Esophagus muscularis mucosa (tissue), 4 donors: ENCODE data around the gene TRABD2B. TPM values are rescaled to one million over a fixed set of nuclear protein-coding genes. Genes with fewer than 3 reads are reported as not detected.

Experiments used
- DNase-seq: peaks from one replicate; pipeline ENCODE4 v3.0.0-alpha.2; 2017; ENCODE audit errors: extremely low spot score
- H3K27ac ChIP-seq, 4 donors: fragments of 200-600 bp; sonication (generic); replicated peaks in 1 of 4; 1 replicate in 3 of 4; 2 replicates in 1 of 4; pipeline ENCODE4 v1.5.1; 2016 to 2019; ENCODE audit warnings: mild to moderate bottlenecking in 1 of 4
- H3K27me3 ChIP-seq, 4 donors: fragments of 200-600 bp; sonication (generic); one replicate each; pipeline versions ENCODE4 v1.5.1 to v1.6.0; 2016 to 2019
- H3K36me3 ChIP-seq, 4 donors: fragments of 200-600 bp; sonication (generic); one replicate each; pipeline ENCODE4 v1.5.1; 2016 to 2019
- H3K4me1 ChIP-seq, 4 donors: fragments of 200-600 bp; sonication (generic); one replicate each; pipeline ENCODE4 v1.5.1; 2016 to 2019
- H3K4me3 ChIP-seq, 4 donors: fragments of 200-600 bp; sonication (generic); 1 replicate in 2 of 4; 2 replicates in 2 of 4; pipeline ENCODE4 v1.5.1; 2016 to 2019; ENCODE audit warnings: mild to moderate bottlenecking in 4 of 4, moderate library complexity in 1 of 4
- H3K9me3 ChIP-seq, 4 donors: fragments of 200-600 bp; sonication (generic); 1 replicate in 3 of 4; 2 replicates in 1 of 4; pipeline ENCODE4 v1.5.1; 2016 to 2019
- EP300 ChIP-seq: sonication (generic); formaldehyde crosslinking; IDR thresholded peaks from one replicate; pipeline ENCODE4 v1.6.1; 2017; ENCODE audit warnings: antibody characterized with exemption
- POLR2A ChIP-seq: fragments of 450-650 bp; IDR thresholded peaks from one replicate; pipeline ENCODE4 v1.6.1; 2017; ENCODE audit warnings: antibody characterized with exemption, moderate library complexity, mild to moderate bottlenecking, low read depth
- POLR2AphosphoS5 ChIP-seq, 2 donors: sonication (generic); formaldehyde crosslinking; IDR thresholded peaks; one replicate each; pipeline ENCODE4 v1.6.1; 2017; ENCODE audit warnings: antibody characterized with exemption in 2 of 2
- WGBS: methylation state at CpG from one replicate; pipeline ENCODE4 v1.1.5; 2018; 5-methylcytosine and 5-hydroxymethylcytosine counted together
- intact Hi-C: fragments of 100-400 bp; cut with DNase I; formaldehyde crosslinking; loops from one replicate; pipeline ENCODE4 v1.15.1; 2023
- total RNA-seq, 4 donors: library from RNA; depleted of rRNA; stranded (reverse); fragments of >200 nt; gene quantifications; one replicate each; pipeline versions ENCODE4 v1.1.0 to v1.2.1, GENCODE V29; 2016
- TF ChIP-seq, protein P1 (sequence below), 3 experiments: fragments of 200-600 bp in 2 of 3; fragments of 450-650 bp in 1 of 3; sonication (generic) in 2 of 3; IDR thresholded peaks; one replicate each; pipeline ENCODE4 v1.5.1; 2017 to 2019; ENCODE audit warnings: antibody characterized with exemption in 3 of 3, mild to moderate bottlenecking in 2 of 3, moderate library complexity in 1 of 3

The TRABD2B gene
- total RNA-seq, 4 donors from 2014 or later: 4.0 to 7.6 (median 4.1) TPM

DNA sequence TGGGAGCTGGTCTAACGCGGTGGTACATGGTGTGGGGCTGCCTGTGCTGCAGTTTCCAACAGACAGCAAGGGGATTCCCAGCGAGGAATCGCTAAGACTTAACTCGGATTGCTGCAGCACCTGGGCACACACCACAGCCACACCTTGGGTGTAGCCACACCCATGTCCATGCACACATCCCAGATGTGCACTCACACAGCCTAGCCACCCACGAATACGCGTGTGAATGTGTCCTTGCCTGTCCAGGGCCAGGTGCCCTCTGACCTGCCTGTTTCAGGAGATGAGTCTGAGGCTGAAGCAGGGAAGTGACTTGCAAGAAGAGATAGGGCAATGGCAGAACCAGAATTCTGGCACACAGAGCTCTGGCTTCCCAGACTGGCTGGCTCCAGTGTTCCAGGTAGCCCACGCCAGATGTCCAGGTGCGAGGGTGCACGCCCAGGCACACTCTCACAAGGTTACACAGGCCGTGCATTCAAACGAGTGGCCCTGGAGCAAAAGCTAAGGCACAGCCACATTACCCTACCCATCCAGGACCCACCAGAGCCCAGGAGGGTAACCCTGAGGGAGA is 272.7 kb downstream of the TRABD2B start:
- no peaks in the 10 kb centered on the region for H3K36me3 ChIP-seq
- intact Hi-C loops: no loop called here
- no peak overlapping the region for H3K27ac ChIP-seq
- peaks cover 2 to 80% (median 19%) of the 10 kb centered on the region in 4 donors for H3K27me3 ChIP-seq
- peaks cover 12 to 22% (median 18%) of the 10 kb centered on the region in 4 donors for H3K4me1 ChIP-seq
- H3K9me3 ChIP-seq: no peaks in the 10 kb centered on the region
- TF ChIP-seq, protein P1, sequence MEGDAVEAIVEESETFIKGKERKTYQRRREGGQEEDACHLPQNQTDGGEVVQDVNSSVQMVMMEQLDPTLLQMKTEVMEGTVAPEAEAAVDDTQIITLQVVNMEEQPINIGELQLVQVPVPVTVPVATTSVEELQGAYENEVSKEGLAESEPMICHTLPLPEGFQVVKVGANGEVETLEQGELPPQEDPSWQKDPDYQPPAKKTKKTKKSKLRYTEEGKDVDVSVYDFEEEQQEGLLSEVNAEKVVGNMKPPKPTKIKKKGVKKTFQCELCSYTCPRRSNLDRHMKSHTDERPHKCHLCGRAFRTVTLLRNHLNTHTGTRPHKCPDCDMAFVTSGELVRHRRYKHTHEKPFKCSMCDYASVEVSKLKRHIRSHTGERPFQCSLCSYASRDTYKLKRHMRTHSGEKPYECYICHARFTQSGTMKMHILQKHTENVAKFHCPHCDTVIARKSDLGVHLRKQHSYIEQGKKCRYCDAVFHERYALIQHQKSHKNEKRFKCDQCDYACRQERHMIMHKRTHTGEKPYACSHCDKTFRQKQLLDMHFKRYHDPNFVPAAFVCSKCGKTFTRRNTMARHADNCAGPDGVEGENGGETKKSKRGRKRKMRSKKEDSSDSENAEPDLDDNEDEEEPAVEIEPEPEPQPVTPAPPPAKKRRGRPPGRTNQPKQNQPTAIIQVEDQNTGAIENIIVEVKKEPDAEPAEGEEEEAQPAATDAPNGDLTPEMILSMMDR (IDR thresholded peaks at IDR 0.05): no peak
- TF ChIP-seq POLR2A (no peak), EP300 (no peak), POLR2AphosphoS5 (IDR thresholded peaks at IDR 0.05) (no peak)
- peak overlapping the region in 2 of 4 donors; percentile 10 to 34 for H3K4me3 ChIP-seq
- WGBS: 76% methylated on average over 8 of the region's 13 CpGs
- no peak for DNase-seq

DNA sequence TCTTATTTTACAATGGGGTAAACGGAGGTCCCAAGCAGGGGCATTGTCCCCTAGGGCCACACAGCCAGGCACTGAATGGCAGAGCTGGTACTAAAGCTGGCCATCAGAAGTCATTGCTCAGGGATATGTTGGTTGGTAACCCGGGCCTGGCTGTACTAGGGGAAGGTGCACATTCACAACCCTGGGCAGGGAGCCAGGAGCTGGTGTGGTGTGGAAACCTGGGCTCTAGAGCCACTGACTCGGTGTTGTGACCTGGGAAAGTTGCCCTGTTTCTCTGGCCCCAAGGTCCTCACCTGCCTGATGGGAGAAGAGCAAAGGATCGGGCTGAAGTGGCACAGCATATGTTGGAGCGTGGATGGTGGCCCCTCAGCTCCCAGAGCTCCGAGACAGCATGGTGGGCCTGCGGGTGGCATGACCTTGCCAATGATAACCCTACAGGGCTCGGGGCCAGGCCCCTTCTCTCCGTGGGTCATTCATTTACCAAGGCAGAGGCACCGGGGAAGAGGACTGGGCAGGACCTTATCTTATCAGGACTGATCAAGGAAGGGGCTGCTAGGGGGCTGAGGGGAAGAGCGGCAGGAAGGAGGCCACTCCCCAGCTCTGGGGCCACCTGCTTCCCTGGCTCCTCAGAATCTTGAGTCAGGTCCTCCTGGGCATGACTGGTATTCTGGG is 274.1 kb downstream of the TRABD2B start:
- 86% methylated on average over 8 of the region's 11 CpGs for WGBS
- no peaks in the 10 kb centered on the region for H3K36me3 ChIP-seq
- no peak overlapping the region for H3K4me3 ChIP-seq
- no peak overlapping the region for H3K27ac ChIP-seq
- no peaks in the 10 kb centered on the region for H3K9me3 ChIP-seq
- no peak for TF ChIP-seq EP300
- no peak for TF ChIP-seq POLR2AphosphoS5 (IDR thresholded peaks at IDR 0.05)
- TF ChIP-seq, protein P1 (IDR thresholded peaks at IDR 0.05): no peak
- TF ChIP-seq POLR2A: no peak
- intact Hi-C loops: no loop called here
- H3K4me1 ChIP-seq: peaks cover 12 to 22% (median 18%) of the 10 kb centered on the region in 4 donors
- peaks cover 2 to 84% (median 19%) of the 10 kb centered on the region in 4 donors for H3K27me3 ChIP-seq
- no peak for DNase-seq

DNA sequence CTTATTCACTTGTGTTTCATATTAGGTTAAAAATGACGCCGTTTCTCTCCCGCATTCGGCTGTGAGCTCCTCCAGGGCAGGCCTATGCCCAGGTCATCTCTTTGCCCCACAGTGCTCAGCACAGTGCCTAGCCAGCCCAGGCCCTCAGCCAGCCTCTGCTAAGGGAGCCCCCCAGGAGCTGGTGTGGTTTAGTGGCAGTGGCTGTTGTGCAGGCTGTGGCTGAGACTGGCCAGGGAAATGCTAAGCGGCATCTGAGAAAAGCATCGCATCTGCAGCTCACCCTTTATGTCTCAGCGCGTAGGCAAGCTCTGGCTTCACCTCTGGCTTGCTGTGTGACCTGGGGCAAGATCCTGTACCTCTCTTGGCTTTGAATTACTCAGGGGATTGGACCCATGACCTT is 275.1 kb downstream of the TRABD2B start:
- intact Hi-C loops: no loop called here
- WGBS: 93% methylated on average over 6 of the region's 8 CpGs
- peaks cover 12 to 22% (median 18%) of the 10 kb centered on the region in 4 donors for H3K4me1 ChIP-seq
- H3K27ac ChIP-seq: no peak overlapping the region
- no peaks in the 10 kb centered on the region for H3K36me3 ChIP-seq
- no peak for DNase-seq
- TF ChIP-seq, protein P1 (IDR thresholded peaks at IDR 0.05): no peak
- no peak for TF ChIP-seq POLR2A
- TF ChIP-seq POLR2AphosphoS5 (IDR thresholded peaks at IDR 0.05): no peak
- no peak for TF ChIP-seq EP300
- no peak overlapping the region for H3K4me3 ChIP-seq
- H3K27me3 ChIP-seq: peaks cover 2 to 83% (median 19%) of the 10 kb centered on the region in 4 donors
- no peaks in the 10 kb centered on the region for H3K9me3 ChIP-seq

DNA sequence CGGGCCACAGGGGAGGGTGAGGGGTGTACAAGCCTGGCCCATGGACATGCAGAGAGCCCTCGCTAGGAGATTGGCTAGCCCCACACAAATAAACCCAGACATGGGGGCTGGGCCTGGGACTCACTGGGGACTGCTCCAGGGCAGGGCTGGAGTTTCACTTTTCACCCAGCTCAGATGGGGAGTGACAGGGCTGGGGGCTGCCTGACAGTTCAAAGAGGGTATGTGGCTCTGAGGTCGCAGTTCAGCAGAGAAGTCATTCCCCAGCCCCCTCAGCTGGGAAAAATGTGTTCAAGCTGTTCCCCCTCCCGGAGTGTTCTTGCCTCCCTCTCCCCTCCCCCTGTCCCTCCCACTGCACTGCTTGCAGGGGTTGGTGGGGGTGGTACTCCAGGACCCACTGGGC is 277.1 kb downstream of the TRABD2B start:
- 74% methylated on average over 3 of the region's 4 CpGs for WGBS
- peaks cover 2 to 85% (median 16%) of the 10 kb centered on the region in 4 donors for H3K27me3 ChIP-seq
- DNase-seq: no peak
- H3K27ac ChIP-seq: no peak overlapping the region
- no peaks in the 10 kb centered on the region for H3K36me3 ChIP-seq
- intact Hi-C loops: no loop called here
- no peak overlapping the region for H3K4me3 ChIP-seq
- H3K9me3 ChIP-seq: no peaks in the 10 kb centered on the region
- TF ChIP-seq EP300: no peak
- no peak for TF ChIP-seq POLR2AphosphoS5 (IDR thresholded peaks at IDR 0.05)
- TF ChIP-seq, protein P1 (IDR thresholded peaks at IDR 0.05): no peak
- no peak for TF ChIP-seq POLR2A
- peaks cover 5 to 7% (median 5%) of the 10 kb centered on the region in 4 donors for H3K4me1 ChIP-seq
